Glutamatergic neuron (in vitro differentiated cells): ENCODE data around the gene ZC3H15. TPM values are rescaled to one million over a fixed set of nuclear protein-coding genes. Genes with fewer than 3 reads are reported as not detected.
"Not testable (repeated sequence)": the region's sequence is repeated elsewhere in the genome, so short reads cannot be mapped to it uniquely, and the experiment has no call there.

Experiments
- DNase-seq: peaks from one replicate; pipeline ENCODE4 v3.0.0; 2022
- H3K27ac Mint-ChIP-seq: one replicate; pipeline ENCODE4 v1.8.0; 2020; ENCODE audit warnings: mild to moderate bottlenecking, mixed read lengths, inconsistent platforms; ENCODE audit not compliant: unreplicated experiment
- H3K27me3 Mint-ChIP-seq: one replicate; pipeline ENCODE4 v1.8.0; 2020; ENCODE audit warnings: mild to moderate bottlenecking, moderate library complexity, mixed read lengths, inconsistent platforms; ENCODE audit not compliant: unreplicated experiment
- H3K36me3 Mint-ChIP-seq: one replicate; pipeline ENCODE4 v1.8.0; 2020; ENCODE audit warnings: mild to moderate bottlenecking, mixed read lengths, inconsistent platforms; ENCODE audit not compliant: unreplicated experiment
- H3K4me1 Mint-ChIP-seq: one replicate; pipeline ENCODE4 v1.8.0; 2020; ENCODE audit warnings: mild to moderate bottlenecking, low read depth, mixed read lengths, inconsistent platforms; ENCODE audit not compliant: unreplicated experiment
- H3K4me3 Mint-ChIP-seq: one replicate; pipeline ENCODE4 v1.8.0; 2020; ENCODE audit warnings: mild to moderate bottlenecking, mixed read lengths, inconsistent platforms; ENCODE audit not compliant: unreplicated experiment
- H3K9me3 Mint-ChIP-seq: one replicate; pipeline ENCODE4 v1.8.0; 2020; ENCODE audit warnings: mild to moderate bottlenecking, moderate library complexity, mixed read lengths, inconsistent platforms; ENCODE audit not compliant: unreplicated experiment
- CTCF ChIP-seq: fragments of 200-600 bp; sonication (generic); IDR thresholded peaks from one replicate; pipeline ENCODE4 v1.5.0; 2021; ENCODE audit not compliant: partially characterized antibody, unreplicated experiment
- long read RNA-seq: library from polyadenylated mRNA; unstranded; transcript quantifications from one replicate; pipeline ENCODE4 v2.0.0, GENCODE V29; 2020; ENCODE audit not compliant: unreplicated experiment
- total RNA-seq: library from RNA; stranded (reverse); fragmentation: NEBNext Ultra II Directional; extraction: Animal tissue kit (Norgen Biotek cat#: 25700); gene quantifications from one replicate; pipeline ENCODE4 v1.2.1, GENCODE V29; 2021; ENCODE audit not compliant: unreplicated experiment

The ZC3H15 gene
- total RNA-seq, result 79.7 TPM
- long read RNA-seq, transcript ZC3H15-201 (10 exons, 2,138 nt), result major isoform, 14 of 74 reads
- long read RNA-seq, partial matches to known transcripts, result 57 of 74 reads
- long read RNA-seq, other reads (novel, unspliced or antisense), result 3 of 74 reads

GRCh38 chr2:186485871-186486650, at the start of gene ZC3H15:
TSS of gene ZC3H15 (plus strand) at chr2:186486260. CDS start at chr2:186486383, 123 bp downstream.
- peaks cover 2% of the 10 kb centered on the region for H3K27me3 Mint-ChIP-seq
- H3K9me3 Mint-ChIP-seq, result peaks cover 15% of the 10 kb centered on the region
- H3K36me3 Mint-ChIP-seq, result no peaks in the 10 kb centered on the region

DNA sequence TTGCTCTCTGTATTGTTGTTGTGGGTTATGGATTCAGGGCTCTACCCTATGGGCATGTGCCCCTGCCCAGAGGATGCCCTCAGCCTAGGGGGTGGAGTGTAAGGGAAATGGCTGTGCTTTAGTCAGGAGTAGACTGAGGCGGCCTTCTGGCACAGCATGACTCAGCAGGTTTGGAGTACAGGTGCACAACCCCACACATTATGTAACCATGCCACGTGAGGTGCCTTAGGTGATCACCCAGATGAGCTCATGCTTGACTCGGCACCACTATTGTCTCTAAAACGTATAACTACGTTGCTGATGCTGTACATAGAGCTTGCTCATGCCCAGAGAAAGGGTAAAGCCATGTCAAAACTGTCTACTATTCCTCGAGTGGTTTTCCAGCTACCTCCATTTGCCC, 48.3 kb upstream of the ZC3H15 start:
- Mint-ChIP-seq H3K27me3 (no peaks in the 10 kb centered on the region), H3K36me3 (peaks cover 15% of the 10 kb centered on the region), H3K27ac (no peak overlapping the region), H3K4me1 (no peaks in the 10 kb centered on the region), H3K4me3 (no peak overlapping the region), H3K9me3 (peaks cover 4% of the 10 kb centered on the region)
- DNase-seq, result no peak
- no peak for TF ChIP-seq CTCF

More at GRCh38 chr2:186485871-186486650, at the start of gene ZC3H15:
- H3K4me1 Mint-ChIP-seq, result peaks cover 25% of the 10 kb centered on the region
- DNase-seq, result peak; percentile 97
- peak within 1 kb of the TSS; percentile 95 for H3K4me3 Mint-ChIP-seq
- TF ChIP-seq CTCF, result no peak
- peak within 1 kb of the TSS; percentile 96 for H3K27ac Mint-ChIP-seq

GRCh38 chr2:186439673-186440095, 46.4 kb upstream of the ZC3H15 start:
- DNase-seq, H3K4me1 Mint-ChIP-seq, H3K9me3 Mint-ChIP-seq, H3K27me3 Mint-ChIP-seq, H3K4me3 Mint-ChIP-seq, H3K27ac Mint-ChIP-seq: not testable (repeated sequence)
- H3K36me3 Mint-ChIP-seq, result peaks cover 15% of the 10 kb centered on the region

DNA sequence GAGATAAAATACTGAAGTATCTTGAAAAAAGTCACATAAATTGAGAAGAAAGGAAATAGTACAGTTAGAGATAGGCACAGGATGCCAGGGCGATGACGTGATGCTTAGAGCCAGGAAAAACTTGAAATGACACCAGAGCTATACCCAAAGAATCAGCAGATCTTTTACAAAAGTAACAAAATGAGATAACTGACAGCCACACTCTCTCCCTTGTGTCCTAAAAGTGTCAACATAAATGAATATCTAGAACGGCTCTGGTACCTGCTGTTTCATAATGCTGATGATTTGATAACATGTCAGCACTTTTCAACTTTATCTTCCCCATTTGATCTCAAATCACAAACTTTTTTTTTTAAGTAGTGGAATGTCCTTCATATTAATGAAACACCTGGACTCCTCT, 45.6 kb upstream of the ZC3H15 start:
- Mint-ChIP-seq H3K4me3 (no peak overlapping the region), H3K27me3 (no peaks in the 10 kb centered on the region), H3K27ac (no peak overlapping the region), H3K36me3 (peaks cover 15% of the 10 kb centered on the region), H3K9me3 (peaks cover 2% of the 10 kb centered on the region), H3K4me1 (no peaks in the 10 kb centered on the region)
- no peak for TF ChIP-seq CTCF
- no peak for DNase-seq

GRCh38 chr2:186442885-186443284, 43.2 kb upstream of the ZC3H15 start:
- H3K36me3 Mint-ChIP-seq, result peaks cover 10% of the 10 kb centered on the region
- peaks cover 2% of the 10 kb centered on the region for H3K9me3 Mint-ChIP-seq
- no peaks in the 10 kb centered on the region for H3K4me1 Mint-ChIP-seq
- H3K27ac Mint-ChIP-seq, result no peak overlapping the region
- no peaks in the 10 kb centered on the region for H3K27me3 Mint-ChIP-seq
- DNase-seq, result no peak
- no peak overlapping the region for H3K4me3 Mint-ChIP-seq
- TF ChIP-seq CTCF, result no peak
